Measurements from ENCODE around the gene SZRD1. TPM values are rescaled to one million over a fixed set of nuclear protein-coding genes. Genes with fewer than 3 reads are reported as not detected.

The SZRD1 gene, protein sequence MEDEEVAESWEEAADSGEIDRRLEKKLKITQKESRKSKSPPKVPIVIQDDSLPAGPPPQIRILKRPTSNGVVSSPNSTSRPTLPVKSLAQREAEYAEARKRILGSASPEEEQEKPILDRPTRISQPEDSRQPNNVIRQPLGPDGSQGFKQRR
- total RNA-seq = 54.9 and 59.5 TPM in 2 replicates

DNA sequence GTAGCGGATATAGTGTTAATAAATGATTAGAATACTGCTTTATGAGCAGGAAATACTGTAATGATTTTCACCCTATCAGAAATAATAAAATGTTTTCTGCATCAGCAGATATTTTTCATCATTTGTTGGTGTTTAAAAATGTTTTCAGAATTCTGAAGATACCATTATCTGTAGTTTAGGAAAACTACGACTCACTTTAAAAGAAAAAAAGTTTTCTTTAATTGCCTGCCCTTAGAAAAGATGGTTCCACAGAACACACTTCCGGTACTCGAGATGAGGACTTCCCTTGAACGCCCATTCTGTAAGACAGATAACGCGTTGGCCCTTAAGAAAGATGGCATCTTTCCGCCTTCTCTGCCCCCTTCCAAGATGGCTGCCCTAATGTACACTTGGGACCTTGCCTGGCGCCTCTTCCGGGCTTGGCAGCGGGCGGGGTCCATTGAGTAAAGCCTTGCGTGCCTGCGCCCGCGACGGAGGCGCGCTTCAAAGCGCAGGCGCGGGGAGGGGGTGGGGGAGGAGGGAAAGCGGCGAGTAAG lies at the start of gene SZRD1:
TSS of gene SZRD1 (plus strand) at position 521 of the 536 bp plus-strand sequence. CDS start 16 bp downstream, outside the sequence.

DNA sequence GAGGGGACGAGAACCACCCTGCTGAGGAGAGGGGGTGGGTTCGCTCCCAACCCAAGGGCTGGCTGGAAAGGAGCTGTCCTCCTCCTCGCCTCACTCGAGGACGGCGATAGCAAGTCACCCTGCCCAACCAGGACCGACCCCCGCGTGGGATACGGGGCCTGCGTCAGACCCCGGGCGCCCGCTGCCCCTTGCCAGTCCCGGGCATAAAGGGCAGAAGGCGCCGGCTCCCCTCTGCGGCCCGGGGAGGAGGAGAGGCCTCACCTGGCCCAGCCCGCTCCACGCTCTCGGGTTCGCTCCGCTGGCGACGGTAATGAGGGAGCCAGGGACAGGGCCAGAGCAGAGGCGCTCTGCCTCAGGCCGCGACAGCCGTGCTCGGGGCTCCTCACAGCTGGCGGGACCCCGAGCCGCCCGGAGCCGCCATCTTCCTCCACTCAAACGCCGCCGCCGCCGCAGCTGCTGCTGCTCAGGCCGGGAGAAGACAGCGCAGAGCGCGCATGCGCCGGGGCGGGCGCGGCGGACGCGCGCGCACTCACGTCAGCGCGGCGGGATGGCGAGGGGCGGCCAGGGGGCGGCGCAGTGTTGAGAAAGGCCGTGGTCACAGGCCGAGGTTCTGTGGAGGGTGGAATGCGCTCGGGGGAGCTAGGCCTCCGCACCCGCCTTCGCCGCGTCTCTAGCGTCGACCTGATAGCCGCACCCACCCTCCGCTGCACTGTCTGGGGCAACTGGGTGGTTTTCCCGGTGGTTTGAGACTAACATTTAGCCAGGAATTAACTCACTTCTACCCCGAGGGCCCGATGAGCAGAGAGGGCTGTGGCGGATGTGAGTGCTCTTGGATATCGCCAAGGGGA lies 14.8 kb upstream of the SZRD1 start, which contains the start of gene FBXO42:
TSS of gene FBXO42 (minus strand) at position 487 of the 848 bp plus-strand sequence. CDS start 37,062 bp downstream, outside the sequence.

DNA sequence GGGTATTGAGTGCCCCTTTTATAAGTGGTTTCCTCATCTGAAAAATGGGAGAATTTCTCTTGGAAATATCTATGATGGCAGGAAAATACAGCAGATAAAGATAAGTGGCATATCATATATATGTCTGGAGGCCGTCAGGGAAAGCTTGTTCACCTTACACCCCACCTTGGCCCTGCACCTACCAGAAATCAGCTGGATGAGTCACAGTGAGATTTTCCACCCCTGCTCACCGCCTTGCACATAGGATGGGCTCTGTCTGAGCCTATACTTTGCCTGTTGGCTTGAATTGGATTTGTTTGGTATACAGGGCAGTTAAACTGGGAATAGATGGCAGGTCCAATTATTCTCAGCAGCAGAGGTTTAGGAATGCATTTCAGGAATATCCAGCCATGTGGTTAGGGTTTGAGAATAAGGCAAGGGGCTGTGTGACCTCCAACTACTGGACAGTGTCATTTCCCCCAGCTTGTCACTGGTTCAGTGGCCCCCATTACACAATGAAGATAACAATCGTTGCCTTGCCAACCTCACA lies 70.0 kb downstream of the SZRD1 start, which contains the start of gene SPATA21:
TSS of gene SPATA21 (minus strand) at position 479 of the 529 bp plus-strand sequence. CDS start 6,053 bp downstream, outside the sequence.

DNA sequence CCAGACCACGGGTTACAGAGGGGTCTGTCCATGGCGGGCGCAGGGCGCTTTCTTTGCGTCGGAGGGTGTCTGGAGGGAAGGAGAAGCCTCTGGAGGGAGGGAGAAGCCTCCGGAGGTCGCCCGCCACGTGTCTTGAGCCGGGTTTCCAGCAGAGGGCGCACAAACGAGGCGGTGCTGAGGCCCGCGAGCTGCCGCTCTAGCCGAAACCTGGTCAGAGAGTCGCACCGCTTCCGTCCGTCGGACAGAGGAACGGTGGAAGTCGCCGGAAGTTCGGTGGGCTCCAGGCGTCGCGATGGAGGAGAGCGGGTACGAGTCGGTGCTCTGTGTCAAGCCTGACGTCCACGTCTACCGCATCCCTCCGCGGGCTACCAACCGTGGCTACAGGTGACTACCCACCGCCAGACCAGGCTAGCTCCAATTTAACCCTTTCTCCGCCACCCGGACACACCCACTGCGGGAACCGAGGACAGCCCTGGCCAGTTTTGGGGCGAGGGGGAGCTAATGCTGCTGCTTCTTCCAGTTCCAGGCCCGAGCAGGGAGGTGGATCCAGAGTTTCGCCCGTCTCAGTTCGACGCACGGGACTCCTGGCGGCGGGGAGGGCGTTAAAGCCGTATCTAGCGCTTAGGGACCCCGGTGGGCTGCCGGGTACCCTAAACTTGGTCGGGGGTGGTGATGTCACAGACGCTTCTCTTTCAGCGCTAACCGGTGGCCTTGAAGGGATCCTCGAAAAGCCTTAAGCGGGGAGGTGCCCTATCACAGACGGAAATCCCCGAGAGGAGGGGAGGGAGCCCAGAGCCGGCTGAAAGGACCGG lies 73.6 kb downstream of the SZRD1 start, which contains the start of gene NECAP2:
TSS of gene NECAP2 (plus strand) at position 255 of the 812 bp plus-strand sequence. CDS start at position 293, 38 bp downstream.

Other genes starting within 250 kb of the SZRD1 start
- 153 and 169 TPM in 2 replicates for gene EPHA2, start 211.2 kb upstream of the SZRD1 start, total RNA-seq
- gene ARHGEF19, start 154.6 kb upstream of the SZRD1 start, total RNA-seq = 26.7 and 28.1 TPM in 2 replicates
- 3.7 and 6.5 TPM in 2 replicates for gene CPLANE2, start 130.1 kb upstream of the SZRD1 start, total RNA-seq
- 7.3 and 15.2 TPM in 2 replicates for gene FBXO42, start 14.8 kb upstream of the SZRD1 start, total RNA-seq
- not detected in 2 replicates for gene SPATA21, start 70.2 kb downstream of the SZRD1 start, total RNA-seq
- gene NECAP2, start 73.5 kb downstream of the SZRD1 start, total RNA-seq = 57.0 and 57.7 TPM in 2 replicates
- under 0.01 TPM in 2 replicates for gene RNU1-1, start 147.0 kb downstream of the SZRD1 start, total RNA-seq
- 5.9 and 8.8 TPM in 2 replicates for gene NBPF1, start 246.3 kb downstream of the SZRD1 start, total RNA-seq

All from airway epithelial cell (primary cell).